SU-DHL-6 (cell line): ENCODE measurements around the gene ABCA4.

ENCODE experiments used
- CTCF ChIP-seq: fragments of 200-600 bp; sonication (generic); IDR thresholded peaks from one replicate; pipeline ENCODE4 v1.5.1; 2017; ENCODE audit warnings: antibody characterized with exemption, mild to moderate bottlenecking, low read length, moderate library complexity; ENCODE audit not compliant: insufficient read depth, poor library complexity, severe bottlenecking
- EZH2phosphoT487 ChIP-seq: fragments of 200-600 bp; sonication (generic), shearing (Covaris generic); conservative IDR thresholded peaks from 2 replicates; pipeline ENCODE4 v1.6.1; 2018; ENCODE audit warnings: mild to moderate bottlenecking, antibody characterized with exemption, low read length, moderate library complexity, mixed read lengths

GRCh38 chr1:93959413-93959812, 161.5 kb downstream of the ABCA4 start:
- TF ChIP-seq CTCF (no peak), EZH2phosphoT487 (no peak)
